HepG2 (cell line): ENCODE measurements around the gene CRISPLD2. TPM values are rescaled to one million over a fixed set of nuclear protein-coding genes. Genes with fewer than 3 reads are reported as not detected.

Source experiments
- AHR ChIP-seq: IDR thresholded peaks from 2 replicates; pipeline ENCODE4 v1.6.1; 2018; ENCODE audit warnings: missing genetic modification reagents, missing compliant biosample characterization
- ATF7-NPFF ChIP-seq: sonication (generic); formaldehyde crosslinking; IDR thresholded peaks from 2 replicates; pipeline ENCODE4 v1.8.1; 2023; ENCODE audit warnings: mild to moderate bottlenecking, low read depth, missing genetic modification reagents, moderate library complexity
- CBX1 ChIP-seq: IDR thresholded peaks from one replicate; pipeline ENCODE4 v1.6.1; 2016; ENCODE audit warnings: antibody characterized with exemption, low read depth
- EED ChIP-seq: sonication (generic); formaldehyde crosslinking; IDR thresholded peaks from 2 replicates; pipeline ENCODE4 v1.5.0; 2020; ENCODE audit warnings: mild to moderate bottlenecking, missing genetic modification reagents
- ERF ChIP-seq: IDR thresholded peaks from 2 replicates; pipeline ENCODE4 v1.6.1; 2018; ENCODE audit warnings: missing biosample characterization, missing genetic modification reagents
- GABPB1 ChIP-seq: IDR thresholded peaks from 2 replicates; pipeline ENCODE4 v1.6.1; 2016; ENCODE audit warnings: mild to moderate bottlenecking, missing genetic modification reagents, moderate library complexity, missing compliant biosample characterization
- HNRNPLL ChIP-seq: fragments of 200-400 bp; formaldehyde crosslinking; IDR thresholded peaks from 2 replicates; pipeline ENCODE4 v1.6.1; 2017; ENCODE audit warnings: mild to moderate bottlenecking, low read depth, low read length; ENCODE audit not compliant: poor library complexity, severe bottlenecking
- ISL2 ChIP-seq: sonication (generic); formaldehyde crosslinking; IDR thresholded peaks from 2 replicates; pipeline ENCODE4 v1.5.0; 2020; ENCODE audit warnings: missing genetic modification reagents
- MEIS2 ChIP-seq: sonication (generic); formaldehyde crosslinking; IDR thresholded peaks from 2 replicates; pipeline ENCODE4 v1.9.0; 2021; ENCODE audit warnings: mild to moderate bottlenecking, missing genetic modification reagents
- MTA1 ChIP-seq: sonication (generic); formaldehyde crosslinking; IDR thresholded peaks from 2 replicates; pipeline ENCODE4 v1.4.0; 2020; ENCODE audit warnings: missing genetic modification reagents, mild to moderate bottlenecking, borderline replicate concordance
- REXO4 ChIP-seq: sonication (generic); formaldehyde crosslinking; IDR thresholded peaks from 2 replicates; pipeline ENCODE4 v1.8.0; 2022; ENCODE audit warnings: missing genetic modification reagents, mild to moderate bottlenecking, borderline replicate concordance
- SETDB1 ChIP-seq: sonication (generic); formaldehyde crosslinking; IDR thresholded peaks from 2 replicates; pipeline ENCODE4 v1.5.1; 2020; ENCODE audit warnings: missing genetic modification reagents, mild to moderate bottlenecking, borderline replicate concordance
- SOX13 ChIP-seq, 3 experiments: fragments of 450-650 bp in 1 of 3; sonication (generic) in 1 of 3; formaldehyde crosslinking in 1 of 3; IDR thresholded peaks in 2 of 3; conservative IDR thresholded peaks in 1 of 3; 2 replicates each; pipeline versions ENCODE4 v1.5.0 to v1.6.1; 2016 to 2020; ENCODE audit warnings: antibody characterized with exemption in 1 of 3, mild to moderate bottlenecking in 1 of 3, missing compliant biosample characterization in 1 of 3, missing genetic modification reagents in 1 of 3, moderate library complexity in 1 of 3
- ZBTB4 ChIP-seq: sonication (generic); formaldehyde crosslinking; IDR thresholded peaks from 2 replicates; pipeline ENCODE4 v1.4.0; 2020; ENCODE audit warnings: missing genetic modification reagents, mild to moderate bottlenecking, borderline replicate concordance
- ZFP90 ChIP-seq: sonication (generic); formaldehyde crosslinking; IDR thresholded peaks from 2 replicates; pipeline ENCODE4 v1.8.0; 2022; ENCODE audit warnings: missing genetic modification reagents, mild to moderate bottlenecking, inconsistent platforms, borderline replicate concordance
- ZMYM3 ChIP-seq: sonication (generic); formaldehyde crosslinking; IDR thresholded peaks from 2 replicates; pipeline ENCODE4 v1.5.1; 2020; ENCODE audit warnings: mild to moderate bottlenecking, missing genetic modification reagents
- ZNF275 ChIP-seq: sonication (generic); formaldehyde crosslinking; IDR thresholded peaks from 2 replicates; pipeline ENCODE4 v1.8.0; 2022; ENCODE audit warnings: missing genetic modification reagents, mild to moderate bottlenecking, inconsistent platforms, borderline replicate concordance
- ZNF546 ChIP-seq: sonication (generic); formaldehyde crosslinking; conservative IDR thresholded peaks from 2 replicates; pipeline ENCODE4 v1.8.1; 2023; ENCODE audit warnings: mild to moderate bottlenecking, missing genetic modification reagents
- ZNF674 ChIP-seq: sonication (generic); formaldehyde crosslinking; IDR thresholded peaks from 2 replicates; pipeline ENCODE4 v1.5.0; 2020; ENCODE audit warnings: low read depth, mild to moderate bottlenecking, missing genetic modification reagents
- ZNF691 ChIP-seq: sonication (generic); formaldehyde crosslinking; IDR thresholded peaks from 2 replicates; pipeline ENCODE4 v1.4.0; 2020; ENCODE audit warnings: missing genetic modification reagents, low read depth, mild to moderate bottlenecking, borderline replicate concordance
- ZNF761 ChIP-seq: sonication (generic); formaldehyde crosslinking; conservative IDR thresholded peaks from 2 replicates; pipeline ENCODE4 v1.4.0; 2020; ENCODE audit warnings: mild to moderate bottlenecking, missing genetic modification reagents
- polyA plus RNA-seq, 8 experiments: library from polyadenylated mRNA; depleted of rRNA in 3 of 8; stranded (reverse) in 7 of 8; unstranded in 1 of 8; fragments of >200 nt; fragmentation: Illumina TruSeq in 4 of 8; extraction: Trizol in 4 of 8; gene quantifications; 2 replicates each; pipeline versions ENCODE4 v1.2.1 to v1.2.3, GENCODE V29; 2011 to 2016; ENCODE audit warnings: low read depth in 4 of 8, missing spikeins in 1 of 8, mixed read lengths in 1 of 8; ENCODE audit not compliant: insufficient read depth in 1 of 8
- total RNA-seq, 5 experiments: library from RNA; depleted of rRNA; stranded (reverse); fragments of >200 nt; fragmentation: Illumina TruSeq; extraction: Trizol; gene quantifications; 2 replicates each; pipeline ENCODE4 v1.2.3, GENCODE V29; 2016; ENCODE audit warnings: low read depth in 1 of 5
- TF ChIP-seq, protein P1 (sequence below): sonication (generic); formaldehyde crosslinking; IDR thresholded peaks from 2 replicates; pipeline ENCODE4 v1.8.0; 2022; ENCODE audit warnings: missing genetic modification reagents, mild to moderate bottlenecking, borderline replicate concordance

CRISPLD2 gene
- total and polyA plus RNA-seq, 2 of the 13 experiments (the other 11 are each of a cell fraction or from before 2014, with no cell fraction given), result 0.04 to 0.31 TPM

- TF ChIP-seq ZBTB4 (CRISPR knock-in tag) (0 out of 2 replicates have a peak, but pooled peaks have one; percentile 19), CBX1 (peak; percentile 79), GABPB1 (CRISPR knock-in tag) (peak; percentile 53; the same call in 1 of the 2 replicates), ZNF761 (0 out of 2 replicates have a peak, but pooled peaks have one; percentile 32), ZNF674 (CRISPR knock-in tag) (0 out of 2 replicates have a peak, but pooled peaks have one; percentile 41), SETDB1 (CRISPR knock-in tag) (no peak), ZNF691 (CRISPR knock-in tag) (0 out of 2 replicates have a peak, but pooled peaks have one; percentile 22), AHR (CRISPR knock-in tag) (0 out of 2 replicates have a peak, but pooled peaks have one; percentile 19), MEIS2 (no peak), ATF7-NPFF (CRISPR knock-in tag) (peak; percentile 32; the same call in 1 of the 2 replicates), REXO4 (CRISPR knock-in tag) (no peak), ZNF275 (CRISPR knock-in tag) (no peak), ISL2 (CRISPR knock-in tag) (no peak), MTA1 (CRISPR knock-in tag) (0 out of 2 replicates have a peak, but pooled peaks have one; percentile 43), EED (no peak), ERF (CRISPR knock-in tag) (peak; percentile 21; the same call in 1 of the 2 replicates), ZMYM3 (CRISPR knock-in tag) (no peak; the same call in 1 of the 2 replicates), ZNF546 (CRISPR knock-in tag) (0 out of 2 replicates have a peak, but pooled peaks have one; percentile 28), SOX13 (IDR thresholded peaks at IDR 0.05) (no peak), SOX13 (CRISPR knock-in tag; conservative IDR thresholded peaks at IDR 0.05 in 1 of 2, IDR thresholded peaks at IDR 0.05 in 1 of 2) (peak in 1 of 2 experiments; percentile 3; a peak in 1 of 4 replicates), HNRNPLL (peak; percentile 48), ZFP90 (peak; percentile 71; the same call in 1 of the 2 replicates)
- TF ChIP-seq, protein P1, sequence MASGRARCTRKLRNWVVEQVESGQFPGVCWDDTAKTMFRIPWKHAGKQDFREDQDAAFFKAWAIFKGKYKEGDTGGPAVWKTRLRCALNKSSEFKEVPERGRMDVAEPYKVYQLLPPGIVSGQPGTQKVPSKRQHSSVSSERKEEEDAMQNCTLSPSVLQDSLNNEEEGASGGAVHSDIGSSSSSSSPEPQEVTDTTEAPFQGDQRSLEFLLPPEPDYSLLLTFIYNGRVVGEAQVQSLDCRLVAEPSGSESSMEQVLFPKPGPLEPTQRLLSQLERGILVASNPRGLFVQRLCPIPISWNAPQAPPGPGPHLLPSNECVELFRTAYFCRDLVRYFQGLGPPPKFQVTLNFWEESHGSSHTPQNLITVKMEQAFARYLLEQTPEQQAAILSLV (CRISPR knock-in tag), result peak; percentile 31; the same call in 1 of the 2 replicates
Observed at GRCh38 chr16:84819644-84820304, at the start of gene CRISPLD2 (continued).
